Sigmoid colon (tissue), 3 donors: ENCODE results near the gene XPNPEP1.

ENCODE experiments used
- POLR2A ChIP-seq, 2 donors: fragments of 450-650 bp; IDR thresholded peaks; one replicate each; pipeline ENCODE4 v1.6.1; 2016; ENCODE audit warnings: antibody characterized with exemption in 2 of 2, mild to moderate bottlenecking in 2 of 2, moderate library complexity in 2 of 2
- TF ChIP-seq, protein P1 (sequence below), 4 experiments: fragments of 450-650 bp in 3 of 4; fragments of 200-600 bp in 1 of 4; IDR thresholded peaks; one replicate each; pipeline ENCODE4 v1.5.1; 2016 to 2019; ENCODE audit warnings: antibody characterized with exemption in 4 of 4, mild to moderate bottlenecking in 3 of 4, moderate library complexity in 2 of 4

- TF ChIP-seq, protein P1, sequence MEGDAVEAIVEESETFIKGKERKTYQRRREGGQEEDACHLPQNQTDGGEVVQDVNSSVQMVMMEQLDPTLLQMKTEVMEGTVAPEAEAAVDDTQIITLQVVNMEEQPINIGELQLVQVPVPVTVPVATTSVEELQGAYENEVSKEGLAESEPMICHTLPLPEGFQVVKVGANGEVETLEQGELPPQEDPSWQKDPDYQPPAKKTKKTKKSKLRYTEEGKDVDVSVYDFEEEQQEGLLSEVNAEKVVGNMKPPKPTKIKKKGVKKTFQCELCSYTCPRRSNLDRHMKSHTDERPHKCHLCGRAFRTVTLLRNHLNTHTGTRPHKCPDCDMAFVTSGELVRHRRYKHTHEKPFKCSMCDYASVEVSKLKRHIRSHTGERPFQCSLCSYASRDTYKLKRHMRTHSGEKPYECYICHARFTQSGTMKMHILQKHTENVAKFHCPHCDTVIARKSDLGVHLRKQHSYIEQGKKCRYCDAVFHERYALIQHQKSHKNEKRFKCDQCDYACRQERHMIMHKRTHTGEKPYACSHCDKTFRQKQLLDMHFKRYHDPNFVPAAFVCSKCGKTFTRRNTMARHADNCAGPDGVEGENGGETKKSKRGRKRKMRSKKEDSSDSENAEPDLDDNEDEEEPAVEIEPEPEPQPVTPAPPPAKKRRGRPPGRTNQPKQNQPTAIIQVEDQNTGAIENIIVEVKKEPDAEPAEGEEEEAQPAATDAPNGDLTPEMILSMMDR (IDR thresholded peaks at IDR 0.05): no peak
- TF ChIP-seq POLR2A (IDR thresholded peaks at IDR 0.05): no peak
These were observed 17.2 kb upstream of the XPNPEP1 start for GRCh38 chr10:109940553-109940952.
